T-helper 22 cell (primary cell): ENCODE measurements around the gene MTMR3.
"Not testable (repeated sequence)": the region's sequence is repeated elsewhere in the genome, so short reads cannot be mapped to it uniquely, and the experiment has no call there.

ENCODE experiments used
- DNase-seq: peaks from one replicate; pipeline ENCODE4 v3.0.0-alpha.2; 2020; ENCODE audit warnings: low read depth

The MTMR3 gene

GRCh38 chr22:29883045-29883774, at the start of gene MTMR3:
TSS of gene MTMR3 (plus strand) at chr22:29883174. CDS start at chr22:29971060, 87,886 bp downstream.
- peak; percentile 73 for DNase-seq

GRCh38 chr22:29833392-29833965, 49.5 kb upstream of the MTMR3 start:
- DNase-seq: no peak

- DNase-seq: no peak
These were observed 48.9 kb upstream of the MTMR3 start for GRCh38 chr22:29834046-29834445.

GRCh38 chr22:29836791-29837370, 46.1 kb upstream of the MTMR3 start:
- DNase-seq: not testable (repeated sequence)

- peak; percentile 98 for DNase-seq
These were observed 45.0 kb upstream of the MTMR3 start, which contains the start of gene ASCC2 for GRCh38 chr22:29837741-29838598. TSS of gene ASCC2 (minus strand) at chr22:29838274. CDS start at chr22:29832325, 5,949 bp downstream.

- no peak for DNase-seq
These were observed 44.4 kb upstream of the MTMR3 start for GRCh38 chr22:29838599-29838956.

- no peak for DNase-seq
These were observed 43.9 kb upstream of the MTMR3 start for GRCh38 chr22:29839039-29839438.

- DNase-seq: no peak
These were observed 42.5 kb upstream of the MTMR3 start for GRCh38 chr22:29840498-29840897.

- DNase-seq: no peak
These were observed 40.8 kb upstream of the MTMR3 start for GRCh38 chr22:29842172-29842571.

- DNase-seq: no peak
These were observed 40.2 kb upstream of the MTMR3 start for GRCh38 chr22:29842740-29843139.

- no peak for DNase-seq
These were observed 36.7 kb upstream of the MTMR3 start for GRCh38 chr22:29846290-29846689.

- DNase-seq: no peak
These were observed 34.9 kb upstream of the MTMR3 start for GRCh38 chr22:29848111-29848510.

- no peak for DNase-seq
These were observed 28.5 kb upstream of the MTMR3 start for GRCh38 chr22:29854432-29854831.

- DNase-seq: no peak
These were observed 27.3 kb upstream of the MTMR3 start for GRCh38 chr22:29855611-29856181.

GRCh38 chr22:29856496-29856895, 26.5 kb upstream of the MTMR3 start:
- DNase-seq: no peak

GRCh38 chr22:29859030-29859429, 23.9 kb upstream of the MTMR3 start:
- DNase-seq: not testable (repeated sequence)

GRCh38 chr22:29860006-29860766, 22.8 kb upstream of the MTMR3 start:
- DNase-seq: no peak

- DNase-seq: no peak
These were observed 21.2 kb upstream of the MTMR3 start for GRCh38 chr22:29861672-29862297.

GRCh38 chr22:29865572-29865971, 17.4 kb upstream of the MTMR3 start:
- DNase-seq: not testable (repeated sequence)

- DNase-seq: no peak
These were observed 15.7 kb upstream of the MTMR3 start for GRCh38 chr22:29867260-29867659.

GRCh38 chr22:29867851-29868250, 15.1 kb upstream of the MTMR3 start:
- DNase-seq: no peak
